Neuronal stem cell (in vitro differentiated cells): ENCODE results near the gene PEDS1.

Experiments used
- DNase-seq: peaks from one replicate; pipeline ENCODE4 v3.0.0-alpha.2; 2013; ENCODE audit warnings: low spot score
- H2AFZ ChIP-seq: one replicate; pipeline ENCODE4 v1.6.1; 2013; ENCODE audit warnings: mild to moderate bottlenecking, low read length, inconsistent platforms
- H2AK5ac ChIP-seq: 2 replicates; pipeline ENCODE4 v1.6.1; 2013; ENCODE audit warnings: low read depth, mild to moderate bottlenecking, inconsistent platforms, low read length, moderate library complexity, mixed read lengths
- H2BK120ac ChIP-seq: 2 replicates; pipeline ENCODE4 v1.6.1; 2013; ENCODE audit warnings: low read depth, mild to moderate bottlenecking, inconsistent platforms, low read length, moderate library complexity, mixed read lengths
- H2BK12ac ChIP-seq: one replicate; pipeline ENCODE4 v1.6.1; 2013; ENCODE audit warnings: low read length, inconsistent platforms
- H2BK15ac ChIP-seq: 2 replicates; pipeline ENCODE4 v1.6.1; 2013; ENCODE audit warnings: mild to moderate bottlenecking, low read length, inconsistent platforms, mixed read lengths
- H2BK5ac ChIP-seq: one replicate; pipeline ENCODE4 v1.6.1; 2013; ENCODE audit warnings: inconsistent platforms, mild to moderate bottlenecking, low read length, moderate library complexity
- H3K14ac ChIP-seq: one replicate; pipeline ENCODE4 v1.6.1; 2013; ENCODE audit warnings: low read length, inconsistent platforms
- H3K18ac ChIP-seq: 2 replicates; pipeline ENCODE4 v1.6.1; 2013; ENCODE audit warnings: low read length, inconsistent platforms
- H3K23ac ChIP-seq: 2 replicates; pipeline ENCODE4 v1.6.1; 2013; ENCODE audit warnings: low read depth, mild to moderate bottlenecking, mixed read lengths, low read length, inconsistent platforms; ENCODE audit not compliant: poor library complexity
- H3K27ac ChIP-seq: replicated peaks from 3 replicates; pipeline ENCODE4 v1.5.1; 2013; ENCODE audit warnings: low read length, inconsistent platforms
- H3K27me3 ChIP-seq, 3 experiments: 2 replicates each; pipeline ENCODE4 v1.6.1; 2013; ENCODE audit warnings: low read length in 3 of 3, mild to moderate bottlenecking in 2 of 3, inconsistent platforms in 1 of 3, low read depth in 1 of 3, mixed read lengths in 1 of 3, moderate library complexity in 1 of 3; ENCODE audit not compliant: control insufficient read depth in 3 of 3, insufficient read depth in 3 of 3
- H3K36me3 ChIP-seq, 2 donors: replicated peaks in 1 of 2; 2 replicates each; pipeline ENCODE4 v1.6.1; 2013; ENCODE audit warnings: low read length in 2 of 2; ENCODE audit not compliant: control insufficient read depth in 2 of 2, insufficient read depth in 2 of 2
- H3K4ac ChIP-seq: 2 replicates; pipeline ENCODE4 v1.6.1; 2013; ENCODE audit warnings: inconsistent platforms, mild to moderate bottlenecking, low read length, moderate library complexity
- H3K4me1 ChIP-seq, 2 donors: 1 replicate in 1 of 2; 2 replicates in 1 of 2; pipeline ENCODE4 v1.6.1; 2013; ENCODE audit warnings: low read length in 2 of 2, low read depth in 1 of 2; ENCODE audit not compliant: control insufficient read depth in 2 of 2, insufficient read depth in 1 of 2
- H3K4me2 ChIP-seq: one replicate; pipeline ENCODE4 v1.6.1; 2013; ENCODE audit warnings: mild to moderate bottlenecking, low read length, inconsistent platforms; ENCODE audit not compliant: insufficient read depth, poor library complexity, severe bottlenecking
- H3K4me3 ChIP-seq, 2 donors: 2 replicates each; pipeline ENCODE4 v1.5.1; 2013; ENCODE audit warnings: low read length in 2 of 2, mild to moderate bottlenecking in 2 of 2, inconsistent platforms in 1 of 2, moderate library complexity in 1 of 2
- H3K79me1 ChIP-seq: one replicate; pipeline ENCODE4 v1.6.1; 2013; ENCODE audit warnings: low read depth, mild to moderate bottlenecking, inconsistent platforms, low read length, moderate library complexity
- H3K9ac ChIP-seq: one replicate; pipeline ENCODE4 v1.6.1; 2013; ENCODE audit warnings: mild to moderate bottlenecking, low read depth, low read length, inconsistent platforms; ENCODE audit not compliant: poor library complexity
- H3K9me3 ChIP-seq, 2 donors: replicated peaks in 1 of 2; 2 replicates each; pipeline versions ENCODE3 to v1.6.1; 2013; ENCODE audit warnings: low read length in 2 of 2, mild to moderate bottlenecking in 2 of 2, inconsistent platforms in 1 of 2, low read depth in 1 of 2, mixed read lengths in 1 of 2, moderate library complexity in 1 of 2; ENCODE audit not compliant: control insufficient read depth in 2 of 2, insufficient read depth in 1 of 2
- H4K8ac ChIP-seq: one replicate; pipeline ENCODE4 v1.6.1; 2013; ENCODE audit warnings: low read depth, mild to moderate bottlenecking, inconsistent platforms, low read length, moderate library complexity
- H4K91ac ChIP-seq: one replicate; pipeline ENCODE4 v1.6.1; 2013; ENCODE audit warnings: low read length, low read depth, mild to moderate bottlenecking, inconsistent platforms; ENCODE audit not compliant: poor library complexity
- WGBS, 2 donors: extraction: QIAGEN DNeasy Blood & Tissue Kit; methylation state at CpG; one replicate each; pipeline ENCODE4 v1.1.7; 2013; ENCODE audit warnings: missing lambda C conversion rate in 2 of 2, mixed read lengths in 1 of 2; ENCODE audit not compliant: insufficient read length in 2 of 2, insufficient replicate concordance in 1 of 2; ENCODE audit errors: extremely low coverage in 2 of 2; 5-methylcytosine and 5-hydroxymethylcytosine counted together

The PEDS1 gene

GRCh38 chr20:50146732-50147662 lies 6.5 kb downstream of the PEDS1 start:
- H2BK5ac ChIP-seq = peak overlapping the region; percentile 47
- no peaks in the 10 kb centered on the region for H3K9me3 ChIP-seq
- no peaks in the 10 kb centered on the region for H3K27me3 ChIP-seq
- DNase-seq = no peak
- peaks cover 11% of the 10 kb centered on the region for H3K79me1 ChIP-seq
- peak overlapping the region; percentile 26 for H3K23ac ChIP-seq
- no peak overlapping the region for H4K91ac ChIP-seq
- peak overlapping the region; percentile 65 for H2BK12ac ChIP-seq
- no peak overlapping the region for H2BK120ac ChIP-seq
- no peak overlapping the region for H3K14ac ChIP-seq
- peaks cover 15 to 70% of the 10 kb centered on the region in 2 donors for H3K36me3 ChIP-seq
- H2AK5ac ChIP-seq = peak overlapping the region; percentile 95
- H3K4me2 ChIP-seq = no peak overlapping the region
- no CpG with 5 or more reads among the region's 17 CpGs for WGBS, 2 donors
- H2BK15ac ChIP-seq = peak overlapping the region; percentile 11
- peak overlapping the region; percentile 45 for H2AFZ ChIP-seq
- H4K8ac ChIP-seq = no peak overlapping the region
- no peak overlapping the region for H3K4me3 ChIP-seq
- H3K4me1 ChIP-seq = peaks cover 11 to 14% of the 10 kb centered on the region in 2 donors
- H3K4ac ChIP-seq = no peak overlapping the region
- peak overlapping the region; percentile 68 for H3K18ac ChIP-seq
- peak overlapping the region; percentile 78 for H3K9ac ChIP-seq
- no peak overlapping the region for H3K27ac ChIP-seq

- Histone ChIP-seq H3K4me1 (peaks cover 8 to 12% of the 10 kb centered on the region in 2 donors), H3K36me3 (peaks cover 22 to 76% of the 10 kb centered on the region in 2 donors), H3K18ac (peak overlapping the region; percentile 27), H2BK15ac (no peak overlapping the region), H4K8ac (peak overlapping the region; percentile 19), H3K4me2 (no peak overlapping the region), H3K14ac (no peak overlapping the region), H3K27ac (no peak overlapping the region), H3K4ac (no peak overlapping the region), H3K9me3 (no peaks in the 10 kb centered on the region), H3K9ac (no peak overlapping the region), H2AK5ac (peak overlapping the region; percentile 95), H4K91ac (no peak overlapping the region), H2BK120ac (no peak overlapping the region), H3K79me1 (peaks cover 11% of the 10 kb centered on the region), H3K23ac (peak overlapping the region; percentile 26), H2BK5ac (peak overlapping the region; percentile 47), H3K4me3 (no peak overlapping the region), H2AFZ (no peak overlapping the region), H3K27me3 (no peaks in the 10 kb centered on the region), H2BK12ac (peak overlapping the region; percentile 65)
- WGBS, 2 donors = no CpG with 5 or more reads among the region's 6 CpGs
- DNase-seq = no peak
Observed at GRCh38 chr20:50146214-50146613, 7.3 kb downstream of the PEDS1 start.

- H3K27ac ChIP-seq = no peak overlapping the region
- no peak overlapping the region for H3K14ac ChIP-seq
- H3K4me2 ChIP-seq = no peak overlapping the region
- H3K36me3 ChIP-seq = peaks cover 21 to 77% of the 10 kb centered on the region in 2 donors
- H2BK5ac ChIP-seq = peak overlapping the region; percentile 47
- H2BK120ac ChIP-seq = no peak overlapping the region
- no peak overlapping the region for H2BK12ac ChIP-seq
- H3K9ac ChIP-seq = no peak overlapping the region
- H3K27me3 ChIP-seq = no peaks in the 10 kb centered on the region
- no peak for DNase-seq
- H2AK5ac ChIP-seq = no peak overlapping the region
- H2AFZ ChIP-seq = no peak overlapping the region
- no peak overlapping the region for H2BK15ac ChIP-seq
- no peak overlapping the region for H4K8ac ChIP-seq
- H3K18ac ChIP-seq = no peak overlapping the region
- peaks cover 8 to 12% of the 10 kb centered on the region in 2 donors for H3K4me1 ChIP-seq
- no peak overlapping the region for H4K91ac ChIP-seq
- no peaks in the 10 kb centered on the region for H3K9me3 ChIP-seq
- H3K23ac ChIP-seq = peak overlapping the region; percentile 26
- WGBS, 2 donors = no CpG with 5 or more reads among the region's 6 CpGs
- H3K4me3 ChIP-seq = no peak overlapping the region
- H3K79me1 ChIP-seq = peaks cover 10% of the 10 kb centered on the region
- H3K4ac ChIP-seq = no peak overlapping the region
Observed at GRCh38 chr20:50145566-50145965, 8.0 kb downstream of the PEDS1 start.

- Histone ChIP-seq H3K9me3 (no peaks in the 10 kb centered on the region), H3K27me3 (no peaks in the 10 kb centered on the region), H3K4me1 (peaks cover 8 to 12% of the 10 kb centered on the region in 2 donors), H3K14ac (no peak overlapping the region), H3K23ac (no peak overlapping the region), H4K8ac (no peak overlapping the region), H3K4me2 (no peak overlapping the region), H2BK12ac (no peak overlapping the region), H3K79me1 (peaks cover 10% of the 10 kb centered on the region), H3K4ac (no peak overlapping the region), H3K4me3 (no peak overlapping the region), H2AK5ac (no peak overlapping the region), H3K9ac (no peak overlapping the region), H3K36me3 (peaks cover 23 to 74% of the 10 kb centered on the region in 2 donors), H2AFZ (no peak overlapping the region), H3K27ac (no peak overlapping the region), H2BK15ac (no peak overlapping the region), H4K91ac (no peak overlapping the region), H2BK120ac (no peak overlapping the region), H3K18ac (no peak overlapping the region), H2BK5ac (no peak overlapping the region)
- whole genome bisulfite sequencing, 2 donors = no CpG with 5 or more reads among the region's 4 CpGs
- DNase-seq = no peak
Observed at GRCh38 chr20:50144362-50144761, 9.2 kb downstream of the PEDS1 start.
